Measurements from ENCODE around the gene ACTR6. TPM values are rescaled to one million over a fixed set of nuclear protein-coding genes. Genes with fewer than 3 reads are reported as not detected.

Gene ACTR6
- total and polyA plus RNA-seq, 9 of the 15 experiments (the other 6 are each of a cell fraction or from before 2014, with no cell fraction given), result 26.1 to 109 (median 70.9) TPM

- in situ Hi-C loops (cut with MboI), result no loop called here
- no peak for TF ChIP-seq ETS1 (conservative IDR thresholded peaks at IDR 0.05; ENCODE audit: control insufficient read depth, low read depth, low read length)
- TF ChIP-seq, protein P1, sequence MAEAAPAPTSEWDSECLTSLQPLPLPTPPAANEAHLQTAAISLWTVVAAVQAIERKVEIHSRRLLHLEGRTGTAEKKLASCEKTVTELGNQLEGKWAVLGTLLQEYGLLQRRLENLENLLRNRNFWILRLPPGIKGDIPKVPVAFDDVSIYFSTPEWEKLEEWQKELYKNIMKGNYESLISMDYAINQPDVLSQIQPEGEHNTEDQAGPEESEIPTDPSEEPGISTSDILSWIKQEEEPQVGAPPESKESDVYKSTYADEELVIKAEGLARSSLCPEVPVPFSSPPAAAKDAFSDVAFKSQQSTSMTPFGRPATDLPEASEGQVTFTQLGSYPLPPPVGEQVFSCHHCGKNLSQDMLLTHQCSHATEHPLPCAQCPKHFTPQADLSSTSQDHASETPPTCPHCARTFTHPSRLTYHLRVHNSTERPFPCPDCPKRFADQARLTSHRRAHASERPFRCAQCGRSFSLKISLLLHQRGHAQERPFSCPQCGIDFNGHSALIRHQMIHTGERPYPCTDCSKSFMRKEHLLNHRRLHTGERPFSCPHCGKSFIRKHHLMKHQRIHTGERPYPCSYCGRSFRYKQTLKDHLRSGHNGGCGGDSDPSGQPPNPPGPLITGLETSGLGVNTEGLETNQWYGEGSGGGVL (CRISPR knock-in tag; IDR thresholded peaks at IDR 0.05), result no peak
- TF ChIP-seq, protein P2, sequence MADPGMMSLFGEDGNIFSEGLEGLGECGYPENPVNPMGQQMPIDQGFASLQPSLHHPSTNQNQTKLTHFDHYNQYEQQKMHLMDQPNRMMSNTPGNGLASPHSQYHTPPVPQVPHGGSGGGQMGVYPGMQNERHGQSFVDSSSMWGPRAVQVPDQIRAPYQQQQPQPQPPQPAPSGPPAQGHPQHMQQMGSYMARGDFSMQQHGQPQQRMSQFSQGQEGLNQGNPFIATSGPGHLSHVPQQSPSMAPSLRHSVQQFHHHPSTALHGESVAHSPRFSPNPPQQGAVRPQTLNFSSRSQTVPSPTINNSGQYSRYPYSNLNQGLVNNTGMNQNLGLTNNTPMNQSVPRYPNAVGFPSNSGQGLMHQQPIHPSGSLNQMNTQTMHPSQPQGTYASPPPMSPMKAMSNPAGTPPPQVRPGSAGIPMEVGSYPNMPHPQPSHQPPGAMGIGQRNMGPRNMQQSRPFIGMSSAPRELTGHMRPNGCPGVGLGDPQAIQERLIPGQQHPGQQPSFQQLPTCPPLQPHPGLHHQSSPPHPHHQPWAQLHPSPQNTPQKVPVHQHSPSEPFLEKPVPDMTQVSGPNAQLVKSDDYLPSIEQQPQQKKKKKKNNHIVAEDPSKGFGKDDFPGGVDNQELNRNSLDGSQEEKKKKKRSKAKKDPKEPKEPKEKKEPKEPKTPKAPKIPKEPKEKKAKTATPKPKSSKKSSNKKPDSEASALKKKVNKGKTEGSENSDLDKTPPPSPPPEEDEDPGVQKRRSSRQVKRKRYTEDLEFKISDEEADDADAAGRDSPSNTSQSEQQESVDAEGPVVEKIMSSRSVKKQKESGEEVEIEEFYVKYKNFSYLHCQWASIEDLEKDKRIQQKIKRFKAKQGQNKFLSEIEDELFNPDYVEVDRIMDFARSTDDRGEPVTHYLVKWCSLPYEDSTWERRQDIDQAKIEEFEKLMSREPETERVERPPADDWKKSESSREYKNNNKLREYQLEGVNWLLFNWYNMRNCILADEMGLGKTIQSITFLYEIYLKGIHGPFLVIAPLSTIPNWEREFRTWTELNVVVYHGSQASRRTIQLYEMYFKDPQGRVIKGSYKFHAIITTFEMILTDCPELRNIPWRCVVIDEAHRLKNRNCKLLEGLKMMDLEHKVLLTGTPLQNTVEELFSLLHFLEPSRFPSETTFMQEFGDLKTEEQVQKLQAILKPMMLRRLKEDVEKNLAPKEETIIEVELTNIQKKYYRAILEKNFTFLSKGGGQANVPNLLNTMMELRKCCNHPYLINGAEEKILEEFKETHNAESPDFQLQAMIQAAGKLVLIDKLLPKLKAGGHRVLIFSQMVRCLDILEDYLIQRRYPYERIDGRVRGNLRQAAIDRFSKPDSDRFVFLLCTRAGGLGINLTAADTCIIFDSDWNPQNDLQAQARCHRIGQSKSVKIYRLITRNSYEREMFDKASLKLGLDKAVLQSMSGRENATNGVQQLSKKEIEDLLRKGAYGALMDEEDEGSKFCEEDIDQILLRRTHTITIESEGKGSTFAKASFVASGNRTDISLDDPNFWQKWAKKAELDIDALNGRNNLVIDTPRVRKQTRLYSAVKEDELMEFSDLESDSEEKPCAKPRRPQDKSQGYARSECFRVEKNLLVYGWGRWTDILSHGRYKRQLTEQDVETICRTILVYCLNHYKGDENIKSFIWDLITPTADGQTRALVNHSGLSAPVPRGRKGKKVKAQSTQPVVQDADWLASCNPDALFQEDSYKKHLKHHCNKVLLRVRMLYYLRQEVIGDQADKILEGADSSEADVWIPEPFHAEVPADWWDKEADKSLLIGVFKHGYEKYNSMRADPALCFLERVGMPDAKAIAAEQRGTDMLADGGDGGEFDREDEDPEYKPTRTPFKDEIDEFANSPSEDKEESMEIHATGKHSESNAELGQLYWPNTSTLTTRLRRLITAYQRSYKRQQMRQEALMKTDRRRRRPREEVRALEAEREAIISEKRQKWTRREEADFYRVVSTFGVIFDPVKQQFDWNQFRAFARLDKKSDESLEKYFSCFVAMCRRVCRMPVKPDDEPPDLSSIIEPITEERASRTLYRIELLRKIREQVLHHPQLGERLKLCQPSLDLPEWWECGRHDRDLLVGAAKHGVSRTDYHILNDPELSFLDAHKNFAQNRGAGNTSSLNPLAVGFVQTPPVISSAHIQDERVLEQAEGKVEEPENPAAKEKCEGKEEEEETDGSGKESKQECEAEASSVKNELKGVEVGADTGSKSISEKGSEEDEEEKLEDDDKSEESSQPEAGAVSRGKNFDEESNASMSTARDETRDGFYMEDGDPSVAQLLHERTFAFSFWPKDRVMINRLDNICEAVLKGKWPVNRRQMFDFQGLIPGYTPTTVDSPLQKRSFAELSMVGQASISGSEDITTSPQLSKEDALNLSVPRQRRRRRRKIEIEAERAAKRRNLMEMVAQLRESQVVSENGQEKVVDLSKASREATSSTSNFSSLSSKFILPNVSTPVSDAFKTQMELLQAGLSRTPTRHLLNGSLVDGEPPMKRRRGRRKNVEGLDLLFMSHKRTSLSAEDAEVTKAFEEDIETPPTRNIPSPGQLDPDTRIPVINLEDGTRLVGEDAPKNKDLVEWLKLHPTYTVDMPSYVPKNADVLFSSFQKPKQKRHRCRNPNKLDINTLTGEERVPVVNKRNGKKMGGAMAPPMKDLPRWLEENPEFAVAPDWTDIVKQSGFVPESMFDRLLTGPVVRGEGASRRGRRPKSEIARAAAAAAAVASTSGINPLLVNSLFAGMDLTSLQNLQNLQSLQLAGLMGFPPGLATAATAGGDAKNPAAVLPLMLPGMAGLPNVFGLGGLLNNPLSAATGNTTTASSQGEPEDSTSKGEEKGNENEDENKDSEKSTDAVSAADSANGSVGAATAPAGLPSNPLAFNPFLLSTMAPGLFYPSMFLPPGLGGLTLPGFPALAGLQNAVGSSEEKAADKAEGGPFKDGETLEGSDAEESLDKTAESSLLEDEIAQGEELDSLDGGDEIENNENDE (IDR thresholded peaks at IDR 0.05; ENCODE audit: low read depth, low read length), result no peak
These were observed 21.4 kb upstream of the ACTR6 start for GRCh38 chr12:100179252-100179651.

More at GRCh38 chr12:100179252-100179651, 21.4 kb upstream of the ACTR6 start:
- Histone ChIP-seq H3K4me2 (ENCODE audit: insufficient read depth, low read length) (no peak overlapping the region), H3K4me3 (no peak overlapping the region), H3K27me3 (ENCODE audit: control insufficient read depth in 2 of 2, insufficient read depth in 2 of 2, low read length in 2 of 2) (no peaks in the 10 kb centered on the region), H3K4me1 (replicated peaks in 1 of 2; ENCODE audit: control insufficient read depth in 2 of 2, insufficient read depth in 2 of 2, low read length in 2 of 2) (no peaks in the 10 kb centered on the region), H3K9me3 (replicated peaks; ENCODE audit: control insufficient read depth, insufficient read depth, low read depth, low read length) (no peaks in the 10 kb centered on the region), H2AFZ (ENCODE audit: low read depth, low read length) (no peak overlapping the region), H3K36me3 (ENCODE audit: control insufficient read depth, insufficient read depth, low read length) (peaks cover 7% of the 10 kb centered on the region; the same call in 1 of the 3 replicates), H3K9ac (ENCODE audit: insufficient read depth in 1 of 2, low read depth in 2 of 2, low read length in 2 of 2) (no peak overlapping the region), H3K27ac (ENCODE audit: extremely low read depth, low read depth, low read length) (no peak overlapping the region), H3K9me1 (ENCODE audit: control insufficient read depth, insufficient read depth, low read length) (no peaks in the 10 kb centered on the region), H3K79me2 (ENCODE audit: control insufficient read depth, insufficient read depth, low read length) (no peaks in the 10 kb centered on the region), H4K20me1 (replicated peaks; ENCODE audit: control insufficient read depth, insufficient read depth, low read length) (no peaks in the 10 kb centered on the region)
- FAIRE-seq, result no peak
- CTCF ChIA-PET (ENCODE audit: low intra/inter-chr PET ratio), result no interaction called here
- no peak for ATAC-seq
- DNase-seq (ENCODE audit: extremely low read depth in 1 of 4, low spot score in 3 of 4), result no peak
- no TSS peak for BruUV-seq (replicated peaks)
- intact Hi-C loops (cut with micrococcal nuclease), result no loop called here
- POLR2A ChIA-PET, result interaction anchor here (0.6 kb wide), 1 partner anchor 9 kb away, joined by 3 read pairs; no protein-coding TSS in a partner anchor
- WGBS (ENCODE audit: insufficient coverage, low coverage, missing lambda C conversion rate), result 41% methylated on average over 2 of the region's 2 CpGs

Measured in K562 (cell line).